H9 (cell line): Measurements from ENCODE around the gene DKK3. TPM values are rescaled to one million over a fixed set of nuclear protein-coding genes. Genes with fewer than 3 reads are reported as not detected.

Experiments
- DNase-seq: peaks from one replicate; pipeline ENCODE4 v3.0.0-alpha.2; 2017
- H2AFZ ChIP-seq: one replicate; pipeline ENCODE4 v1.6.1; 2013; ENCODE audit warnings: mild to moderate bottlenecking, low read length, control low read depth, moderate library complexity
- H2AK5ac ChIP-seq: 2 replicates; pipeline ENCODE4 v1.6.1; 2013; ENCODE audit warnings: low read length, control low read depth, mixed read lengths; ENCODE audit not compliant: insufficient read length
- H2BK120ac ChIP-seq: one replicate; pipeline ENCODE4 v1.6.1; 2013; ENCODE audit warnings: low read depth, mild to moderate bottlenecking, low read length, control low read depth, inconsistent platforms; ENCODE audit not compliant: poor library complexity, severe bottlenecking
- H2BK12ac ChIP-seq: 2 replicates; pipeline ENCODE4 v1.6.1; 2013; ENCODE audit warnings: low read length, control low read depth, mixed read lengths, low read depth; ENCODE audit not compliant: insufficient read length
- H2BK15ac ChIP-seq: 2 replicates; pipeline ENCODE4 v1.6.1; 2013; ENCODE audit warnings: low read depth, low read length, control low read depth
- H2BK20ac ChIP-seq: one replicate; pipeline ENCODE4 v1.6.1; 2013; ENCODE audit warnings: low read depth, mild to moderate bottlenecking, low read length, control low read depth, inconsistent platforms; ENCODE audit not compliant: poor library complexity, severe bottlenecking
- H2BK5ac ChIP-seq: 2 replicates; pipeline ENCODE4 v1.6.1; 2013; ENCODE audit warnings: low read length, control low read depth, mixed read lengths; ENCODE audit not compliant: insufficient read length
- H3K14ac ChIP-seq: 2 replicates; pipeline ENCODE4 v1.6.1; 2013; ENCODE audit warnings: low read length, control low read depth; ENCODE audit not compliant: insufficient read depth
- H3K18ac ChIP-seq: 2 replicates; pipeline ENCODE4 v1.6.1; 2013; ENCODE audit warnings: low read depth, mild to moderate bottlenecking, mixed read lengths, low read length, control low read depth; ENCODE audit not compliant: insufficient read length
- H3K23ac ChIP-seq: 2 replicates; pipeline ENCODE4 v1.6.1; 2013; ENCODE audit warnings: low read length, control low read depth, mixed read lengths, low read depth; ENCODE audit not compliant: insufficient read length
- H3K23me2 ChIP-seq: 2 replicates; pipeline ENCODE4 v1.6.1; 2013; ENCODE audit warnings: low read depth, mild to moderate bottlenecking, mixed read lengths, low read length, control low read depth; ENCODE audit not compliant: insufficient read length, poor library complexity, severe bottlenecking
- H3K27ac ChIP-seq: 2 replicates; pipeline ENCODE4 v1.5.1; 2013; ENCODE audit warnings: low read length, control low read depth, mixed read lengths, low read depth; ENCODE audit not compliant: insufficient read length
- H3K27me3 ChIP-seq: 2 replicates; pipeline ENCODE4 v1.6.1; 2013; ENCODE audit warnings: low read length, control low read depth, inconsistent platforms; ENCODE audit not compliant: insufficient read depth
- H3K4ac ChIP-seq: 2 replicates; pipeline ENCODE4 v1.6.1; 2013; ENCODE audit warnings: low read depth, mild to moderate bottlenecking, control low read depth, inconsistent platforms, low read length, moderate library complexity
- H3K4me1 ChIP-seq: 2 replicates; pipeline ENCODE4 v1.6.1; 2013; ENCODE audit warnings: low read length, control low read depth, inconsistent platforms; ENCODE audit not compliant: insufficient read depth
- H3K4me2 ChIP-seq: 2 replicates; pipeline ENCODE4 v1.6.1; 2013; ENCODE audit warnings: low read length, control low read depth, mixed read lengths; ENCODE audit not compliant: insufficient read length, insufficient read depth
- H3K56ac ChIP-seq: 2 replicates; pipeline ENCODE4 v1.6.1; 2013; ENCODE audit warnings: low read depth, mild to moderate bottlenecking, mixed read lengths, low read length, control low read depth; ENCODE audit not compliant: insufficient read length
- H3K79me1 ChIP-seq: 2 replicates; pipeline ENCODE4 v1.6.1; 2013; ENCODE audit warnings: low read depth, mild to moderate bottlenecking, moderate library complexity, low read length, control low read depth, inconsistent platforms; ENCODE audit not compliant: insufficient read depth, poor library complexity, severe bottlenecking
- H3K79me2 ChIP-seq: 2 replicates; pipeline ENCODE4 v1.6.1; 2013; ENCODE audit warnings: low read length, control low read depth, inconsistent platforms; ENCODE audit not compliant: insufficient read depth
- H3K9ac ChIP-seq: 2 replicates; pipeline ENCODE4 v1.6.1; 2013; ENCODE audit warnings: low read length, control low read depth, mixed read lengths; ENCODE audit not compliant: insufficient read length; ENCODE audit errors: extremely low read depth
- H3K9me3 ChIP-seq: one replicate; pipeline ENCODE4 v1.6.1; 2013; ENCODE audit warnings: low read depth, low read length, inconsistent platforms; ENCODE audit not compliant: control insufficient read depth
- H3T11ph ChIP-seq: one replicate; pipeline ENCODE4 v1.6.1; 2013; ENCODE audit warnings: mild to moderate bottlenecking, low read length, control low read depth, inconsistent platforms
- H4K20me1 ChIP-seq: one replicate; pipeline ENCODE4 v1.6.1; 2013; ENCODE audit not compliant: control insufficient read depth, insufficient read length, insufficient read depth
- H4K5ac ChIP-seq: 2 replicates; pipeline ENCODE4 v1.6.1; 2013; ENCODE audit warnings: low read depth, mild to moderate bottlenecking, mixed read lengths, low read length, control low read depth; ENCODE audit not compliant: insufficient read length
- H4K8ac ChIP-seq: replicated peaks from 2 replicates; pipeline ENCODE4 v1.6.1; 2013; ENCODE audit warnings: low read length, control low read depth, mixed read lengths, low read depth; ENCODE audit not compliant: insufficient read length
- H4K91ac ChIP-seq: 2 replicates; pipeline ENCODE4 v1.6.1; 2013; ENCODE audit warnings: low read depth, mild to moderate bottlenecking, moderate library complexity, mixed read lengths, low read length, control low read depth; ENCODE audit not compliant: insufficient read length
- H3K27ac Mint-ChIP-seq, 3 experiments: 2 replicates in 2 of 3; 3 replicates in 1 of 3; pipeline ENCODE4 v1.8.0; 2020 to 2021; ENCODE audit warnings: mixed read lengths in 3 of 3, mild to moderate bottlenecking in 1 of 3, moderate library complexity in 1 of 3
- H3K27me3 Mint-ChIP-seq: 2 replicates; pipeline ENCODE4 v1.8.0; 2021; ENCODE audit warnings: low read depth, mild to moderate bottlenecking, moderate library complexity, mixed read lengths
- H3K36me3 Mint-ChIP-seq, 3 experiments: 2 replicates in 2 of 3; 3 replicates in 1 of 3; pipeline ENCODE4 v1.8.0; 2020 to 2021; ENCODE audit warnings: low read depth in 3 of 3, mixed read lengths in 3 of 3; ENCODE audit not compliant: insufficient read depth in 1 of 3
- H3K4me1 Mint-ChIP-seq, 2 experiments: 2 replicates each; pipeline ENCODE4 v1.8.0; 2020; ENCODE audit warnings: mixed read lengths in 2 of 2
- H3K4me3 Mint-ChIP-seq, 2 experiments: 2 replicates in 1 of 2; 3 replicates in 1 of 2; pipeline ENCODE4 v1.8.0; 2020 to 2021; ENCODE audit warnings: mild to moderate bottlenecking in 2 of 2, mixed read lengths in 2 of 2, moderate library complexity in 1 of 2
- H3K9me3 Mint-ChIP-seq, 2 experiments: 2 replicates in 1 of 2; 3 replicates in 1 of 2; pipeline ENCODE4 v1.8.0; 2020; ENCODE audit warnings: mild to moderate bottlenecking in 2 of 2, mixed read lengths in 2 of 2, moderate library complexity in 1 of 2
- CTCF ChIP-seq: fragments of 200-600 bp; sonication (generic); conservative IDR thresholded peaks from 3 replicates; pipeline ENCODE4 v1.8.0; 2021; ENCODE audit warnings: antibody characterized with exemption, mild to moderate bottlenecking
- WGBS: extraction: QIAGEN DNeasy Blood & Tissue Kit; methylation state at CpG from one replicate; pipeline ENCODE4 v1.1.7; 2013; ENCODE audit warnings: missing lambda C conversion rate, low lambda C conversion rate, mixed read lengths; ENCODE audit not compliant: insufficient read length; ENCODE audit errors: extremely low coverage; 5-methylcytosine and 5-hydroxymethylcytosine counted together
- total RNA-seq: library from RNA; stranded (reverse); gene quantifications from 2 replicates; pipeline ENCODE4 v1.2.1, GENCODE V29; 2021

Gene DKK3
- total RNA-seq, 1 experiment from 2014 or later, result 17.1 TPM

- H3K27ac ChIP-seq, result no peak overlapping the region
Observed at GRCh38 chr11:11980841-11981308, 27.6 kb downstream of the DKK3 start.

More at GRCh38 chr11:11980841-11981308, 27.6 kb downstream of the DKK3 start:
- no peaks in the 10 kb centered on the region for H3K79me2 ChIP-seq
- H3K23me2 ChIP-seq, result no peaks in the 10 kb centered on the region
- H3K79me1 ChIP-seq, result no peaks in the 10 kb centered on the region
- no peak overlapping the region for H3K4me3 Mint-ChIP-seq
- no peak overlapping the region for H4K91ac ChIP-seq
- no CpG with 5 or more reads among the region's 3 CpGs for WGBS
- H2AK5ac ChIP-seq, result no peak overlapping the region
- peaks cover 0 to 2% (median 0%) of the 10 kb centered on the region in 3 experiments; a peak in 3 of 7 replicates for H3K36me3 Mint-ChIP-seq
- H3K18ac ChIP-seq, result no peak overlapping the region
- no peak overlapping the region for H2BK120ac ChIP-seq
- H2BK5ac ChIP-seq, result no peak overlapping the region
- H2AFZ ChIP-seq, result no peak overlapping the region
- H4K5ac ChIP-seq, result no peak overlapping the region
- H3K9me3 ChIP-seq, result no peaks in the 10 kb centered on the region
- no peak overlapping the region for H2BK15ac ChIP-seq
- no peak overlapping the region for H3K56ac ChIP-seq
- no peak overlapping the region for H3K4ac ChIP-seq
- H4K20me1 ChIP-seq, result no peaks in the 10 kb centered on the region
- no peak for TF ChIP-seq CTCF
- no peak for DNase-seq
- H3K4me1 Mint-ChIP-seq, result peaks cover 20% of the 10 kb centered on the region in 2 experiments
- no peak overlapping the region for H2BK20ac ChIP-seq
- H3K27ac Mint-ChIP-seq, result peak overlapping the region in 1 of 3 experiments; percentile 77; a peak in 1 of 7 replicates
- H3K4me1 ChIP-seq, result no peaks in the 10 kb centered on the region
- no peaks in the 10 kb centered on the region for H3K27me3 ChIP-seq
- no peak overlapping the region for H3K14ac ChIP-seq
- H3T11ph ChIP-seq, result no peak overlapping the region
- H4K8ac ChIP-seq, result no peak overlapping the region
- no peak overlapping the region for H3K4me2 ChIP-seq
- H3K9me3 Mint-ChIP-seq, result peaks cover 0 to 2% of the 10 kb centered on the region in 2 experiments; a peak in 1 of 5 replicates
- H3K27me3 Mint-ChIP-seq, result no peaks in the 10 kb centered on the region; the same call in 1 of the 2 replicates
- no peak overlapping the region for H2BK12ac ChIP-seq
- H3K9ac ChIP-seq, result no peak overlapping the region
- no peak overlapping the region for H3K23ac ChIP-seq
